H54 (cell line): ENCODE results near the gene ARHGAP10.

ENCODE experiments used
- DNase-seq: peaks from one replicate; pipeline ENCODE4 v3.0.0; 2011; ENCODE audit warnings: low spot score, mixed read lengths; ENCODE audit not compliant: insufficient read length
- FAIRE-seq: peaks from 3 replicates; lab custom pipeline; 2011; peaks lifted over from hg19 to GRCh38; lab: Jason Lieb, UNC
- POLR2A ChIP-seq: IDR thresholded peaks from 2 replicates; pipeline ENCODE4 v1.6.1; 2011; ENCODE audit warnings: low read depth, mild to moderate bottlenecking, low read length

The ARHGAP10 gene

GRCh38 chr4:148108766-148109165, 376.9 kb downstream of the ARHGAP10 start:
- FAIRE-seq (no peak), DNase-seq (no peak)
- no peak for TF ChIP-seq POLR2A

- DNase-seq (no peak), FAIRE-seq (no peak)
- TF ChIP-seq POLR2A = no peak
These were observed 377.3 kb downstream of the ARHGAP10 start for GRCh38 chr4:148109216-148109615.

- no peak for FAIRE-seq
- DNase-seq = no peak
- TF ChIP-seq POLR2A = no peak
These were observed 378.3 kb downstream of the ARHGAP10 start for GRCh38 chr4:148110169-148110568.

GRCh38 chr4:148112231-148112982, 380.5 kb downstream of the ARHGAP10 start:
- FAIRE-seq = no peak

DNA sequence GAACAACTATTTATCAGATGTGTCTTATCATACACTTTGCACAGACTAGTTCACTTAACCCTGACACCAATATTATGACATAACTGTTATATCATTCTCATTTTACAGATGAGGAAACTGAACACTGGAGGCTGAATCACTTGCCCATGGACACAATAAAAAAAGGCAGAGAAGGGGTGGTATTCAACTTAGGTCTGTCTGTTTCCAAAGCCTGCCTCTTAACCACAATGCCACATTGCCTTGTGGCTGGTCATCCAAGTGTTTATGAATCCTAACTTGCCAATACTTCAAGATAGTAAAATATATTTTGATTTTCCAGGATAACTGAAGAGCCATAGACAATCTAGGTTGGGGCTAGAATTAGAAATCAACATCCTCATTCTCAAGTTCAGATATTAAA, 382.5 kb downstream of the ARHGAP10 start:
- FAIRE-seq (no peak), DNase-seq (no peak)
- TF ChIP-seq POLR2A = no peak

More at GRCh38 chr4:148112231-148112982, 380.5 kb downstream of the ARHGAP10 start:
- no peak for DNase-seq
- no peak for TF ChIP-seq POLR2A

GRCh38 chr4:148116264-148116663, 384.4 kb downstream of the ARHGAP10 start:
- no peak for FAIRE-seq
- DNase-seq = no peak
- TF ChIP-seq POLR2A = no peak

DNA sequence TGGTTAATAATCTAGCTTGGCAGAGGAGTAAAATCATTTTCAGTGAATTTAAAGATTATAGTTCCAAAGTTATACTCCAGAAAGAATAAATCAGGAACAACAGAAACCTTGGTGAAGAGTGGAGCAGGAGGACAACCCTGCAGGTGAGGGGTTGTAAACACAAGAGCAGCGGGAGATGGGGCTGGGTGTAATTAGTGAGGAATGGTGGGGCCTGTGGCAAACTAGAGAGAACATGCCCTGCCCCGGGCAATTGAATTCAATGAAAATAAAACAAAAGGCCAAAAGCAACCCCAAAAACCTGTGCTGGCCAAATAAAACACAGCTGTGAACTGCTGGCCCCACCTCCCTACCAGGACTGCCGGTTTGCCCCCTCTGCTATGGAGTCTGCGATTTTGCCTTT, 385.1 kb downstream of the ARHGAP10 start:
- DNase-seq (no peak), FAIRE-seq (no peak)
- TF ChIP-seq POLR2A = no peak

- DNase-seq (no peak), FAIRE-seq (no peak)
- TF ChIP-seq POLR2A = no peak
These were observed 386.3 kb downstream of the ARHGAP10 start for GRCh38 chr4:148118179-148118578.

DNA sequence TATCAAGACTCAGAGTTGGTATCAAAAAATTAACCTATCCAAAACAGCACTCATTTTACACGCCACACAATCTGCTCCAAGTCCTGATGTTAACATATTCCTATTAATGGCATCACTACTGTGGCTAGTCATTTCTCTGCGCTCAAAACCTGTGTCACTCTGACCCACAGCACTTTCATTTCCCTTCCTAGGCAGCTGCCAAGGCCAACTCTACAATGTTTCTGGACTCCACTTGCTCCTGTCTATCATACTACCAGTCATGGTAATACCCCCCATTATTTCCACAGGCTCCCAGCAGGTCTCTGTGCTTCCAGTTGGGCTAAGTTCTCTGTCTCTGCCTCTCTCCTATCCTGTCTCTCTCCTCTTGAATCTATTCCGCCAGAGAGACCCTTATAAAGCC, 386.7 kb downstream of the ARHGAP10 start:
- DNase-seq (no peak), FAIRE-seq (no peak)
- no peak for TF ChIP-seq POLR2A

DNA sequence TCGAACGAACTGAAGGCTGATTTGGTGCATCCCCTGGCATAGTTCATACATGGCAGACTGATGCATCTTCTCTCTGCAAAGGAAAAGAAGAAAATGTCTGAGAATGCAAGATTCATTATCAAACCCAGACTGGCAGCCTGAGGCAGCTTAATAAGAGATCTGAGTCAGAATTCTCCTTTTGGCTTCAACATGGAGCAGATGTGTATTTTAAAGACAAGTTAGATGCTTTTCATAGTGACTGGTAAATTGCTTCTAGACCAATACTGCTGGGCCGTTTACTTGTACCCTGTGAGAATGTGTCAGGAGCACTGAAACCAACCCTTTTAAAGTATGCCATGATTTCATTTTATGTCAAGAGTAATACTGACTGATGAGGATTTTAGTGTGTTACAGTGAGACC, 388.3 kb downstream of the ARHGAP10 start:
- no peak for TF ChIP-seq POLR2A
- DNase-seq (no peak), FAIRE-seq (no peak)
